ENCODE measurements around the gene SDHAF1. TPM values are rescaled to one million over a fixed set of nuclear protein-coding genes. Genes with fewer than 3 reads are reported as not detected.
A peak's percentile ranks its signal among the peaks of the same experiment; 100 is the strongest.

Gene SDHAF1
- total RNA-seq, 2 donors from 2014 or later = 32.4 to 75.1 TPM

- Histone ChIP-seq H3K4me3 (no peak overlapping the region), H3K9me3 (no peaks in the 10 kb centered on the region), H3K4me1 (replicated peaks) (no peaks in the 10 kb centered on the region), H3K27ac (no peak overlapping the region), H3K27me3 (replicated peaks; ENCODE audit: insufficient read depth) (peaks cover 7% of the 10 kb centered on the region), H3K36me3 (no peaks in the 10 kb centered on the region)
- DNase-seq (ENCODE audit: low spot score) = no peak
- TF ChIP-seq CTCF (IDR thresholded peaks at IDR 0.05) (no peak), POLR2A (IDR thresholded peaks at IDR 0.05) (no peak), POLR2AphosphoS5 (IDR thresholded peaks at IDR 0.05) (no peak)
- intact Hi-C loops (cut with DNase I) = no loop called here
- 35% methylated on average over 15 of the region's 15 CpGs for WGBS
These were observed 36.3 kb upstream of the SDHAF1 start for GRCh38 chr19:35958660-35959039.

GRCh38 chr19:35959040-35959967 is 35.7 kb upstream of the SDHAF1 start:
- Histone ChIP-seq H3K36me3 (no peaks in the 10 kb centered on the region), H3K4me3 (no peak overlapping the region), H3K27ac (no peak overlapping the region), H3K9me3 (no peaks in the 10 kb centered on the region), H3K27me3 (replicated peaks; ENCODE audit: insufficient read depth) (peaks cover 7% of the 10 kb centered on the region), H3K4me1 (replicated peaks) (no peaks in the 10 kb centered on the region)
- WGBS = 13% methylated on average over 46 of the region's 97 CpGs
- TF ChIP-seq CTCF (IDR thresholded peaks at IDR 0.05) (peak in 2 of 4 experiments; percentile 16 to 33), POLR2AphosphoS5 (IDR thresholded peaks at IDR 0.05) (no peak), POLR2A (IDR thresholded peaks at IDR 0.05) (no peak)
- intact Hi-C loops (cut with DNase I) = no loop called here
- no peak for DNase-seq (ENCODE audit: low spot score)

GRCh38 chr19:35959968-35960320 is 35.0 kb upstream of the SDHAF1 start:
- 38% methylated on average over 20 of the region's 20 CpGs for WGBS
- no peaks in the 10 kb centered on the region for H3K36me3 ChIP-seq
- no peak overlapping the region for H3K27ac ChIP-seq
- peaks cover 7% of the 10 kb centered on the region for H3K27me3 ChIP-seq (replicated peaks; ENCODE audit: insufficient read depth)
- no peak for TF ChIP-seq CTCF (IDR thresholded peaks at IDR 0.05)
- TF ChIP-seq POLR2A (IDR thresholded peaks at IDR 0.05) = no peak
- no peak for TF ChIP-seq POLR2AphosphoS5 (IDR thresholded peaks at IDR 0.05)
- intact Hi-C loops (cut with DNase I) = no loop called here
- no peak overlapping the region for H3K4me3 ChIP-seq
- H3K9me3 ChIP-seq = no peaks in the 10 kb centered on the region
- no peaks in the 10 kb centered on the region for H3K4me1 ChIP-seq (replicated peaks)
- no peak for DNase-seq (ENCODE audit: low spot score)

- no peaks in the 10 kb centered on the region for H3K9me3 ChIP-seq
- no peaks in the 10 kb centered on the region for H3K36me3 ChIP-seq
- WGBS = 76% methylated on average over 7 of the region's 7 CpGs
- no peak overlapping the region for H3K4me3 ChIP-seq
- DNase-seq (ENCODE audit: low spot score) = no peak
- H3K4me1 ChIP-seq (replicated peaks) = no peaks in the 10 kb centered on the region
- no peak for TF ChIP-seq POLR2AphosphoS5 (IDR thresholded peaks at IDR 0.05)
- intact Hi-C loops (cut with DNase I) = no loop called here
- H3K27me3 ChIP-seq (replicated peaks; ENCODE audit: insufficient read depth) = peaks cover 7% of the 10 kb centered on the region
- H3K27ac ChIP-seq = no peak overlapping the region
These were observed 34.5 kb upstream of the SDHAF1 start for GRCh38 chr19:35960432-35960972.

- 7% methylated on average over 9 of the region's 9 CpGs for WGBS
- H3K4me1 ChIP-seq (replicated peaks) = no peaks in the 10 kb centered on the region
- TF ChIP-seq POLR2AphosphoS5 (IDR thresholded peaks at IDR 0.05) (no peak), POLR2A (IDR thresholded peaks at IDR 0.05) (no peak), CTCF (IDR thresholded peaks at IDR 0.05) (no peak)
- H3K27me3 ChIP-seq (replicated peaks; ENCODE audit: insufficient read depth) = peaks cover 7% of the 10 kb centered on the region
- DNase-seq (ENCODE audit: low spot score) = no peak
- no peak overlapping the region for H3K27ac ChIP-seq
- no peaks in the 10 kb centered on the region for H3K36me3 ChIP-seq
- no peaks in the 10 kb centered on the region for H3K9me3 ChIP-seq
- no peak overlapping the region for H3K4me3 ChIP-seq
- intact Hi-C loops (cut with DNase I) = no loop called here
These were observed 31.5 kb upstream of the SDHAF1 start for GRCh38 chr19:35963514-35963913.

All from prostate gland (tissue), 2 donors.